ENCODE measurements around the gene APBB2.

The APBB2 gene

GRCh38 chr4:41098093-41099048 lies 116.0 kb downstream of the APBB2 start:
- no peak for DNase-seq

DNA sequence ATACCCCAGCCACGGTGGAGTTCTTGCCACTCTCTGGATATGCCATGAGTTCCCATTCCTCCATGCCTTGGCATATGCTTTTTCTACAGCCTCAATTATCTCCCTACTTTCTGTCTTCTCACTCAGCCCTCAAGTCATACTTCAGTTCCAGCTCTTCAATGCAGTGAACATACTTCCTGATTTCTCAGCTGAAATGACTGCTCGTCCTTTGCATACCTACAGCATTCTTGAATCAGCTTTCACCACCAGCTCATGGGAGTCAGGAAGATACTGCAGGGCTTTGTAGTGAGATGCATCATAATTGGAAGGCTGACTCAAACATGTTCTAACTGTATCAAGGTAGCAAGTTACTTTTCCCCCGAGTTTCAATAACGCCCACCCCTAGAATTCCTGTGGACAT lies 118.4 kb downstream of the APBB2 start:
- DNase-seq, result no peak

GRCh38 chr4:41095192-41095872 lies 119.0 kb downstream of the APBB2 start:
- DNase-seq, result no peak

DNA sequence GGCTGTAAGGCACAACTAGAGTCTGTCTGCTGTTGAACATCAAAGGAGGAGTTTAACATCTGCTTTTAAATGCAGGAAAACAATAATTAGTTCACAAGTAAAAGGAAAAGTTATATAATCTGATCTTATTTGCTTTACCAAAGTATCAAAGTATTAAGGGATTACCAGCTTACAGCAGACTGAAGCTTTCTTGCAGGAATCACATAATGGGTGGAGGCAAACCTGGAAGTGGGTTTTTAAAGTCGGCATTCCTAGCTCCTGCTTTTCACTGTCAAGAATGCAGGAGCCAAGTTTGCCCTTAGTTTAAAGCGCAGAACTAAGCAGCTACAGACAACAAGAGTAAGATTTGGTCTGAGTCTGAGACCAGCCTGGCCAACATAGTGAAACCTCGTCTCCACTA lies 122.2 kb downstream of the APBB2 start:
- DNase-seq, result no peak

DNA sequence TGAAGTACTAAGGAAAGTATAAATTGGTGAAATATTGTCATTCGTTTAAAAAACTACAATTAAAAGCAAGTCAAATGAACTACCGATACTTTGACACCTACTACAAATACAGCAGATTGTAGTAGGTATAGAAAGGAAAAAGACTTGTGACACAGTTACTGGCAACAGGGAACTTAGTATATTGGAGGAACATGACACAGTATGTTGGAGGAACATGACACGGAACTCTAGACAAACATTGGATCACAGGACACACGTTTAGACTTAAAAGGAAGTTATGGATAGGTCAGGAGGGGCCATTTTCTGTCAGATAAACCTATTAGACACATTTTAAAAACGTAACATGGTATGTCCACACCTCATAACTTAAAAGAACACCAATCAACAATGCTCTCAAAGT lies 132.5 kb downstream of the APBB2 start:
- no peak for DNase-seq

- no peak for DNase-seq
Measured at GRCh38 chr4:41080976-41081375, 133.4 kb downstream of the APBB2 start.

- no peak for DNase-seq
Measured at GRCh38 chr4:41079881-41080560, 134.3 kb downstream of the APBB2 start.

GRCh38 chr4:41077628-41078027 lies 136.7 kb downstream of the APBB2 start:
- DNase-seq, result no peak

DNA sequence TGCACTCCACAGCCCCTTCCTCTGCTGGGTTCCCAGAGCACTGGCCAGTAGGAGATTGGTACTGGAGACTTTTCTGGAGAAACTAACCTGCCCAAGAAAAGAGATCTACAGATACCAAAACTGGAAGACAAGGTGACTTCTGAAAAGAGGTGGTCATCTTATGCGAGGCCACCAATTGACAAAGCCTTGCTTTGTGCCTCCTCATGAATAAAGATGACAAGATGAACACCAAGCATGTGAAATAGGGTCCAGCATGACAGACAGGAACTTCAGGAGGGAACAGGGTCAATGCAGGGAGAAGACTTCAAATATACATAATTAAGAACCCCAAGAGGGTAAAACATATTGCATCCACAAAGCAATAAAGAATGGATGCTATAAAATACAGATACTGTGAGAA lies 137.9 kb downstream of the APBB2 start:
- no peak for DNase-seq

GRCh38 chr4:41074215-41074614 lies 140.1 kb downstream of the APBB2 start:
- DNase-seq, result no peak

GRCh38 chr4:41072021-41072777 lies 142.1 kb downstream of the APBB2 start:
- no peak for DNase-seq

DNA sequence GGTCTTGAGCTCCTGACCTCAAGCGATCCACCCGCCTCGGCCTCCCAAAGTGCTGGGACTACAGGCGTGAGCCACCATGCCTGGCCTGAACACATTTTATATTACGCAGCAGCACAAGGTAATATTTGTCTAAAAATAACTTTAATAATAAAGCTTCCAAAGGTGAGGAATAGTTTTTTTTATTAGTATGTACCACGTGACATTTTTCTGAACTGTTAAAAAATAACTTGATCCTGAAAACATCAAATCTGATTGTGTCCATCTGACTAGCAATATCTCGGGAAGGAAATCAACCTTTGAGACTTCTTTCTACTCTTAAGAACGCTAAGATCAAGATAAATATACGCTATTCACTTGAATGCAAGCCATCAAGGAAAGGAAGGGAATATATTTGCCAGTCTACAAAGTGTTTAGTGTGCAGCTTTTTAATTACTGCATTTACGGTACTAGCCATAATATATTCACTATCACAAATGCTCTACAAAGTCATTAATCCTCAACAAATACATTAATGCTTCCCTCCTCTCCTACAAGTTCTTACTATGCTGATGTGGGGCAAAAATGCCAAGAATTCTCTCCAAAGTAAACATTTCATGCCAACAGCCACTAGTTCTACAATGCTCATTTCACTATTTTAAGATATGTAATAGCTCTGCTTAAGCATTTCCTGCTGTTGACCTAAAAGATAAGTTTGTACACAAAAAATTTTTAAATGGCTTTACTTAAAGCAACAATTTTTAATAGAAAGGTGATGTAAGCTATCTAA lies 143.6 kb downstream of the APBB2 start:
- DNase-seq, result no peak

DNA sequence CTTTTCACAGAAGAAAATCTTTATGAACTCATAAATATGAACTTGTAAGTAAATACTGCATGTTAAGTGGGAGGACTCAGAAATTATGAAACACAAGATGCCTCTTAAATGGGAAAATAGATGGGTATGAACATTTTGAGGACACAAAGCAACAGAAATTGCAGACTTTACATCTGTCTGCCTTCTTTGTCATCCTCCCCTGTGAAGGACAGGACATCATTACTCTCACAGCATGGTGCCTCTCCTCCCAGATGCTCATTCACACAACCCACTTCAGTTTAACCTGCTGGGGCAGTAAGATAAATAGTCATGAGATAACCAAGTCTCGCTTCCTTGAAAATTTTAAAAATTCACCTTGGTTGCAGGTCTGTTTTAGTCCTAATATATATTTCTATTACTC lies 144.5 kb downstream of the APBB2 start:
- DNase-seq, result no peak

GRCh38 chr4:41069257-41069656 lies 145.1 kb downstream of the APBB2 start:
- no peak for DNase-seq

DNA sequence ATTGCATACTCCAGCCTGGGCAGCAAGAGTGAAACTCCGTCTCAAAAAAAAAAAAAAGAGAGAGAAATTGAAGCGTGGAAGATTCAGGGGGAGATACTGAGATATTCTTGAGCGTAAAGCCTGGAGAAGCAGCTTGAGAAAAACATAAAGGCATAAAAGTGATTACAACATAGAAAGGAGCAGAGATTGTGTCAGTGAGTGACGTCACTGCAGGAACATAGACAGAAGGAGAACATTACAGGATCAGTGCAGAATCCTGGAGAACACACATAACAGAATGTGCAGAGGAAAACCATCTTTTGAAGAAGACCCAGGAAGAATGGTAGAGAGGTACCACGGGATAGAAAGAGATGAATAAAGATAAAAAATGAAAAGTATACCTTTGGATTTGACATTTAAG lies 147.0 kb downstream of the APBB2 start:
- DNase-seq, result no peak

- DNase-seq, result no peak
Measured at GRCh38 chr4:41066049-41066448, 148.3 kb downstream of the APBB2 start.

GRCh38 chr4:41065434-41066006 lies 148.8 kb downstream of the APBB2 start:
- no peak for DNase-seq

GRCh38 chr4:41064953-41065352 lies 149.4 kb downstream of the APBB2 start:
- DNase-seq, result no peak

- DNase-seq, result no peak
Measured at GRCh38 chr4:41061482-41062185, 152.7 kb downstream of the APBB2 start.

DNA sequence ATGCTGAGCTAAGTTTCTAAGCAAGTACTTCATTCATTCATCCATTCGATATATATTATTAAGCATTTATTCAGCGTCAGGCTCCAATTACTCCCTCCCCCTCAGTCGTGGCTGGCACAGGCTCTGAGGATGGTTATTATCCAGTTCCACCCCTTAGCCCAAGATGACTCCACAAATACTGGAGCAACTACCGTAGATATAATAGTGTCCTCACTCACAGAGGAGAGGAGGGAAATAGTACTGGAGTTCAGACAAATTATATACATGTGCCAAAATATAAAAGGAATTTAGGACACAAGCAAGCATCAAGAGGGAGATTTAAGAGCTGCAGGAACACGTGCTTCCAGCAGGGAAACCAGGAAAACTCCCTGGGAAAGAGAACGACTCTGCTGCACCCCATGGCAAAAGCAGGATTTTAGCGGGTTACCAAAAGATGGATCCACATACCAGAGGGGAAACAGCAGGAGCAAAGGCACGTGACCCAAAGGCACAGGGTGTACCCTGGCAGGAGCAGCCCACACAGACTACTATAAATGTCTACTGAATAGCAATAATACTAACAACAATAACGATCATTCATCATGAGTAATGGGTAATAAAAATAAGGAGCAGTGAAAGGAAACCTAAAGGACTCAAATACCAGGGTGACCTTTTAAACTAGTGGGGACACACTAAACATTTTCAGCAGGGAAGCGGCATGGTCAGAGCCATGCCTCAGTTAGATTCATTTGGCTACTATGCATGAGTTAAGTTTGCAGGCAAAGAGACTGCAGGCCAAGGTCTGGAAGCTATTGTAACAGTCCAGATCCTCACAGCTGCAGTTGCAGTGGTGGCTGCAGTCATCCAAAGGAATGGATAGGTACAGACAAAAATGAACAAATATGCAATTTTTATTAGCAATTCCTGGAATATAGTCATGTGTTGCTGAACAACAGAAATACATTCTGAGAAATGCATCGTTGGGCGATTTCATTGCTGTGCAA lies 153.7 kb downstream of the APBB2 start:
- no peak for DNase-seq

All from activated CD4-positive, alpha-beta T cell treated with anti-CD3 and anti-CD28 coated beads, Interleukin-2, amount 50 U/mL, for 48 hours (primary cell).